ENCODE data around the gene NDUFS3.

GRCh38 chr11:47591764-47592163 is 12.9 kb downstream of the NDUFS3 start:
- no peak for TF ChIP-seq REST (tag by site-specific recombination; IDR thresholded peaks at IDR 0.05)
- no peak for TF ChIP-seq ZNF184 (tag by site-specific recombination; IDR thresholded peaks at IDR 0.05)
- TF ChIP-seq SCRT2 (tag by site-specific recombination; IDR thresholded peaks at IDR 0.05) = no peak
- no peak for TF ChIP-seq ZBTB20 (tag by site-specific recombination; IDR thresholded peaks at IDR 0.05)
- TF ChIP-seq ZSCAN30 (tag by site-specific recombination; IDR thresholded peaks at IDR 0.05) = no peak

Data from HEK293 (cell line).